Measurements from ENCODE around the gene AP3M1.
A peak's percentile ranks its signal among the peaks of the same experiment; 100 is the strongest.
"Not testable (repeated sequence)": the region's sequence is repeated elsewhere in the genome, so short reads cannot be mapped to it uniquely, and the experiment has no call there.

The AP3M1 gene, protein sequence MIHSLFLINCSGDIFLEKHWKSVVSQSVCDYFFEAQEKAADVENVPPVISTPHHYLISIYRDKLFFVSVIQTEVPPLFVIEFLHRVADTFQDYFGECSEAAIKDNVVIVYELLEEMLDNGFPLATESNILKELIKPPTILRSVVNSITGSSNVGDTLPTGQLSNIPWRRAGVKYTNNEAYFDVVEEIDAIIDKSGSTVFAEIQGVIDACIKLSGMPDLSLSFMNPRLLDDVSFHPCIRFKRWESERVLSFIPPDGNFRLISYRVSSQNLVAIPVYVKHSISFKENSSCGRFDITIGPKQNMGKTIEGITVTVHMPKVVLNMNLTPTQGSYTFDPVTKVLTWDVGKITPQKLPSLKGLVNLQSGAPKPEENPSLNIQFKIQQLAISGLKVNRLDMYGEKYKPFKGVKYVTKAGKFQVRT

GRCh38 chr10:74150204-74150989, at the start of gene AP3M1:
TSS of gene AP3M1 (minus strand) at chr10:74150828. CDS start at chr10:74138379, 12,449 bp downstream.
- DNase-seq (ENCODE audit: low read depth in 2 of 2), result peak; percentile 49 to 58

GRCh38 chr10:74199315-74199714, 48.7 kb upstream of the AP3M1 start:
- DNase-seq (ENCODE audit: low read depth in 2 of 2), result no peak

- no peak for DNase-seq (ENCODE audit: low read depth in 2 of 2)
Observed at GRCh38 chr10:74194999-74195398, 44.4 kb upstream of the AP3M1 start.

DNA sequence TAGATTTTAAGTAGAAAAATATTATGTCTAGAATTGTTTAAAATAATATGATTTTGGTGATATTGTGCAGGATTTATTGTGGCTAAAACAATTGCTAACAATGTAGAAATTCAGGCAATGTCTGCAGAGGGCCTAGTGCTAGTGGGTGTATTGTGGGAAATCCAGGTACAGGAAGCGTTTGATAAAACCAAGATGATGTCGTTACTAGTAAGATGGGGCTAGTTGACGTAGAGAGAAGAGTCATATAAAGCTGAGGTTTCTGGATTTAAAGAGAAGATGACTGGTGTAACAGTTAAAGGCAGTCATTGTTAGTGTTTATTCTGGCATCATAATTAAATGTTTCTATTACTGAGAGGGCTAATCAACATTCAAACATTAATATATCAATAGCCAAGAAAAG, 43.9 kb upstream of the AP3M1 start:
- no peak for DNase-seq (ENCODE audit: low read depth in 2 of 2)

DNA sequence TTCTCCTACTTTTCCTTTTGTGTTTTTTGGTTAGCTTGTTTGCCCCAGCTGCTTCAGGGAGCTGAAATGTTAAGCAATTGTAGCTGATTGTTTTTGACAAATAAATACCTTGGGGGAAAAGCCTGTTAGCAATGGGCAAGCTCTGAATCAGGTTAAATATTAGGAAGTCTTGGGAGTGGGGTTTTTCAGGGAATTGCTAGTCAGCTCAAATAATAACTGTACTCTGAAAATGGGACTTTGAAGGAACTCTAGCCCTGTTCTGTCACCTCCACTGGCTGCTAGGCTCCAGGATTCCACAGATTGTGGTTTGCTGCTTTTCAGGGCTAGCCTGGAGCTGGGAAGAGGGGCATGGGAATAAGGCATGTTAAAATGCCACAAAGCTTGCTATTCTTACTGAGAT, 39.9 kb upstream of the AP3M1 start:
- no peak for DNase-seq (ENCODE audit: low read depth in 2 of 2)

GRCh38 chr10:74189999-74190421, 39.4 kb upstream of the AP3M1 start:
- no peak for DNase-seq (ENCODE audit: low read depth in 2 of 2)

- not testable (repeated sequence) for DNase-seq (ENCODE audit: low read depth in 2 of 2)
Observed at GRCh38 chr10:74188617-74189016, 38.0 kb upstream of the AP3M1 start.

- no peak for DNase-seq (ENCODE audit: low read depth in 2 of 2)
Observed at GRCh38 chr10:74187237-74187636, 36.6 kb upstream of the AP3M1 start.

GRCh38 chr10:74186678-74187077, 36.0 kb upstream of the AP3M1 start:
- no peak for DNase-seq (ENCODE audit: low read depth in 2 of 2)

- no peak for DNase-seq (ENCODE audit: low read depth in 2 of 2)
Observed at GRCh38 chr10:74179111-74179710, 28.6 kb upstream of the AP3M1 start.

GRCh38 chr10:74178042-74178791, 27.6 kb upstream of the AP3M1 start:
- DNase-seq (ENCODE audit: low read depth in 2 of 2), result no peak

- DNase-seq (ENCODE audit: low read depth in 2 of 2), result peak; percentile 5 to 10
Observed at GRCh38 chr10:74177140-74177677, 26.6 kb upstream of the AP3M1 start.

DNA sequence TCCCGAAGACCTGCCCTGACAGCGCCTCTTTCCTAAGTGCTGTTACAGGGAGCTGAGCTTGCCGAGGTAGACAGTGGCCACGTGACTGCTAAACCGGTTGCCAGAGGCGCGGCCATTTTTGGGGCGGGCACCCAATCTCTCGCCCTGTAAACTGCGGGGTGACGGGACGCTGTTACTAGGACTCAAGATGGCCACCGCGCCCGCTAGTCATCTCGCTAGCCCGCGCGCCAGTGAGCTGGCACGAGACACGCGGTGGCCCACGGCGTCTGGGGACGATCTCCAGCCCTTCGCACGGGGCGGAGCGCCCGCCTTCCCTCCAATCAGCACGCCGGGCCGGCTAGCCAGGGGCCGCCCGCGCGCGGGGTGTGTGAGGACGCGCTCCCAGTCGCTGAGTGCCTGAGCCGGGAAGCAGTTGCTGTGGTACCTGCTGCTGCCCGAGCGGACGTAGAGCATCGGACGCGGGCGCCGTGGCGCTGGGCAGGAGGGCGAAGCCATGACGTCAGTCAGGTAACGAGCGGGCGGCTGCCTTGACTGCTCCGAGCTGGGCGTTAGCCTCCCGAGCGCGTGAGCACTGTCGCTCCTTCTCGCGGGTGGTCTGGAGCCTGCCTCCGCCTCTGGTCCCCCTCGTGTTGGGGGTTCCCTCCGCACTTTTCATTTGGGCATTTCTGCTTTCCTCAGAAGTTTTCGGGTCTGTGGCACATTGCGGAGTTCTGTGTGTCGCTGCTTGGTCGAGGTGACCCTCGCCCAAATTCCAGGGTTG, 25.9 kb upstream of the AP3M1 start:
- peak; percentile 88 to 90 for DNase-seq (ENCODE audit: low read depth in 2 of 2)

- DNase-seq (ENCODE audit: low read depth in 2 of 2), result no peak
Observed at GRCh38 chr10:74175510-74176379, 25.1 kb upstream of the AP3M1 start.

- no peak for DNase-seq (ENCODE audit: low read depth in 2 of 2)
Observed at GRCh38 chr10:74174521-74174920, 23.9 kb upstream of the AP3M1 start.

DNA sequence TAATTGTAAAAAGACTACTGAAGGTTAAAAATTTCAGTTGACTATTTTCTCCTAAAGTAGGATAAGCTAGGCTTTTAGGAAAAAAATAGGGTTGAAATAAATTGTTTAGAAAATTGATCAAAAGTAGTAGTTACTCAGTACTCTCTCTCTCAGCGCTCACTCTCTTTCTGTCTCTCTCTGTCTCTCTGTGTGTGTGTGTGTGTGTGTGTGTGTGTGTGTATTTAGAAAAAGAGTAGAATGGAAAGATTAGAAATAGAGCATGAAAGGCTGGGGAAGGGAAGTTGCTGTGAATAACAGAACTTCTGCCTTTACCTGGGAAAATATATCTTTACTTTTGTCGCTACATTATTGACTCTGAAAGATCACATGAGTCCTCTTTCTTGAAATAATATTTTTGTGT, 21.0 kb upstream of the AP3M1 start:
- DNase-seq (ENCODE audit: low read depth in 2 of 2), result no peak

DNA sequence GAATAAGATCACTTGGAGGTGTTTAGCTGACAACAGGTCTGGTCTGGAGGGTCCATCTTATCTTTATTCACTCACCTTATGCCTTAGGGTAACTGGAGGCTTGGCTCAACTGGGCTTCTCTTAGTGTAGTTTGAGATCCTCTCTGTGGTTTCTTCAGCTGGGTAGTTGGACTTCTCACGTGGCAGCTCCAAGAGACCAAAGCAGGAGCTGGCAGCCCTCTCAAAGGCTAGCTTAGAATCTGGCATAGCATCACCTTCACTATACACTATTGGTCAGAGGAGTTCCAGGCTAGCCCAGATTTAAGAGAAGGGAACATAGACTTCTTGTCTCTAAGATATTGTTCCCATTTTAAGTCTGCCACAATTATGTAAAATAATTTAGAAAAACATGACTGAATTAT, 16.8 kb upstream of the AP3M1 start:
- no peak for DNase-seq (ENCODE audit: low read depth in 2 of 2)

DNA sequence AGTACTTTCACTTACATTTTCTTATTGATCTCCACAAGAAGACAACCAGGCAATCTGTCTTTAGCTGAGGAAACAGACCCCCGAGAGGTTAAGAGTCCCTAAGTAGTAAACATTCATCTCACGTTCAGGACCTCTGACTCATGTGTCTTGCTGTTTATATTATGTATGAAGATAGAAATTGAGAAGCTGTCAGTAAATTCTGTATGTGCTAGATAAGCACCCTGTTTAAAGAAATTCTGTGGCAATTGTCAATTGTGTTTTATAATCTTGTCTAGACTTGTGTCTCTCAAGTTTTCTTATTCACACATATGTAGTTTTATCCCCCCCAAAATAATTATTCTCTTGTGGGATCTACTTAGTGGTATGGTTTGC, 14.9 kb upstream of the AP3M1 start:
- no peak for DNase-seq (ENCODE audit: low read depth in 2 of 2)

- no peak for DNase-seq (ENCODE audit: low read depth in 2 of 2)
Observed at GRCh38 chr10:74164716-74165529, 14.3 kb upstream of the AP3M1 start.

Measured in stimulated activated CD8-positive, alpha-beta memory T cell treated with anti-CD3 and anti-CD28 coated beads, Interleukin-7, amount 100 ng/mL, for 1 hour (primary cell).